HL-60/S4 treated with retinoic acid at 250 ng/mL for 4 days and 3 days (cell line): ENCODE results near the gene LRRC75A.
"Not testable (repeated sequence)": the region's sequence is repeated elsewhere in the genome, so short reads cannot be mapped to it uniquely, and the experiment has no call there.

Source experiments
- in situ Hi-C: fragments of 300-500 bp; cut with MboI; formaldehyde crosslinking; loops from 2 replicates; pipeline ENCODE4 v1.7.0; 2022; ENCODE audit warnings: low sequenced_read_pairs

LRRC75A gene, protein sequence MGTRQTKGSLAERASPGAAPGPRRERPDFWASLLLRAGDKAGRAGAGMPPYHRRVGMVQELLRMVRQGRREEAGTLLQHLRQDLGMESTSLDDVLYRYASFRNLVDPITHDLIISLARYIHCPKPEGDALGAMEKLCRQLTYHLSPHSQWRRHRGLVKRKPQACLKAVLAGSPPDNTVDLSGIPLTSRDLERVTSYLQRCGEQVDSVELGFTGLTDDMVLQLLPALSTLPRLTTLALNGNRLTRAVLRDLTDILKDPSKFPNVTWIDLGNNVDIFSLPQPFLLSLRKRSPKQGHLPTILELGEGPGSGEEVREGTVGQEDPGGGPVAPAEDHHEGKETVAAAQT

DNA sequence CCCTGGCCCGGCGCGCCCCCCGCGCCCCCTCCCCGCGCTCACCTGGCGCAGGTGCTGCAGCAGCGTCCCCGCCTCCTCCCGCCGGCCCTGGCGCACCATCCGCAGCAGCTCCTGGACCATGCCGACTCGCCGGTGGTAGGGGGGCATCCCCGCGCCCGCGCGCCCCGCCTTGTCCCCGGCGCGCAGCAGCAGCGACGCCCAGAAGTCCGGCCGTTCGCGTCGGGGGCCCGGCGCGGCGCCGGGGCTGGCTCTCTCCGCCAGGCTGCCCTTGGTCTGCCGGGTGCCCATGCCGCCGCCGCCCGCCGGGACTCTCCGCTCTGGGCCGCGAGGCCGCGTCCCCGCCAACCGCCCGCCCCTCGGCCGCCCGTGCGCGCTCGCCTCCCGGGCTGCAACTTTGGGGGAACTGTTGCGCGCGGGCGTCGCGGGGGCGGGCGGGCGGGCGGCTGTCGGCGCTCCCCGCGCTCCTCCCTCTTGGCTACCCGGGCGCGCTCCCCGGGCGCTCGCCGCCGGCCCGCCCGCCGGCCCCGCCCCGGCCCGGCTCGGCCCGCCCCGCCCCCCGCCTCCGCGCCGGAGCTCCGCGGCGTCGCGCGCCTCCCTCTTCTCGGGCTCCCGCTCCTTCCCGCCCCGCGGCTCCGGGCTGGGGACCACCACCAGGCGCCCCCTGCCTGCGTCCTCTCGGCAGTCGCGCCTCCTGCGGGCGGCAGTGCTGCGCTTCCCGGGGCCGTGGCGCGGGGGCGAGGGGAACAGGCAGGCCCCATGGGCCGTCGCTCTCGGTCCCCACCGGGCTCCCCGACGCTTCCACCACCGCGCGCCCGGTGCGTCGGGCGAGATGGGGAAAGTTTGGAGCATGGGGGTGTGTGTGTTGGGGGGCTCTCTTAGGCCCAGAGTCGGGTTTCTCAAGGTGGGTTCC, at the start of gene LRRC75A:
Gene LRRC75A (minus strand): TSS at position 491 of the 910 bp plus-strand sequence. CDS start 203 bp downstream, at position 288.
- in situ Hi-C loops, result no loop called here

GRCh38 chr17:16537130-16537458, 45.1 kb upstream of the LRRC75A start:
- in situ Hi-C loops, result no loop called here

DNA sequence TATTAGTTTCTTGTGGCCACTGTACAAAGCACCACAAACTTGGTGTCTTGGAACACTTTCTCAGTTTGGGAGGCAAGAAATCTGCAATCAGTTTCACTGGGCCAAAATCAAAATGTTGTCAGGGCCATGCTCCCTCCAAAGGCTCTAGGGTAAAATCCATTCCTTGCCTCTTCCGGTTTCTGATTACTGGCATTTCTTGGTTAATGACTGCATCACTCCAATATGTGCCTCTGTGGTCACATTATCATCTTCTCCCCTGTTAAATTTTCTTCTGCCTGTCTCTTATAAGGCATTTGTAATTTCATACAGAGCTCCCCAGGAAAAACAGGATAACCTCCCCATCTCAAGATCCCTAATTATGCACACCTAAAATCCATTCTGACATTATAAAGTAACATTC, 42.2 kb upstream of the LRRC75A start:
- in situ Hi-C loops, result no loop called here

- in situ Hi-C loops, result no loop called here
Observed at GRCh38 chr17:16529906-16530305, 37.9 kb upstream of the LRRC75A start.

DNA sequence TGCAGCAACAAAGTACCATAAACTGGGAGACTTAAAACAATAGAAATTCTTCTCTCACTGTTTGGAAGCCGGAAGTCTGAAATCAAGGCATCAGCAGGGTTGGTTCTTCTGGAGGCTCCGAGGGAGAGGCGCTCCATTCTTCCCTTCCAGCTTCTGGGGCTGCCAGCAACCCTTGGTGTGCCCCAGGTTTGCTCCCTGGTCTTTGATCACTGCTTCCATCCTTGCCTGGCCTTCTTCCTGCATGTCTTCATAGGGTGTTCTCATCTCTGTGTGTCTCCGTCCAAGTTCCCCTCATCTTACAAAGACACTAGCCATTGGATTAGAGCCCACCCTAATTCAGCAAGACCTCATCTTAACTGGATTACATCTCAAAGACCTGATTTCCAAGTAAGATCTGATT, 35.3 kb upstream of the LRRC75A start:
- in situ Hi-C loops, result no loop called here

- in situ Hi-C loops, result not testable (repeated sequence)
Observed at GRCh38 chr17:16525556-16525955, 33.6 kb upstream of the LRRC75A start.

GRCh38 chr17:16521070-16521727, 29.2 kb upstream of the LRRC75A start:
- in situ Hi-C loops, result no loop called here

DNA sequence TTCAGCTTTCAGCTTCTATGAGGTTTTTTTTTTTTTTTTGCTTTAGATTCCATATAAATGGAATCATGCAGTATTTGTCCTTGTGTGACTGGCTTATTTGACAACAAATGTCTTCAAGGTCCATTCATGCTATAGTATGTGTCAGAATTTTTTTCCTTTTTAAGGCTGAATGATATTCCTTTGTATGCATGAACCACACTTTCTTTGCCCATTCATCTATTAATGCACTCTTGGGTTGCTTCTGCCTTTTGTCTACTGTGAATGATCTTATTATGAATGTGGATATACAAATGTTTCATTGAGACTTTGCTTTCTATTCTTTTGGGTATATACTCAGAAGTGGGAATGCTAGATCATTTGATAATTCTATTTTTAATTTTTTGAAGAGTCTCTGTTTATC, 27.0 kb upstream of the LRRC75A start:
- in situ Hi-C loops, result loop anchor here (10.0 kb wide), 1 partner anchor 54 kb away; no protein-coding TSS in a partner anchor

DNA sequence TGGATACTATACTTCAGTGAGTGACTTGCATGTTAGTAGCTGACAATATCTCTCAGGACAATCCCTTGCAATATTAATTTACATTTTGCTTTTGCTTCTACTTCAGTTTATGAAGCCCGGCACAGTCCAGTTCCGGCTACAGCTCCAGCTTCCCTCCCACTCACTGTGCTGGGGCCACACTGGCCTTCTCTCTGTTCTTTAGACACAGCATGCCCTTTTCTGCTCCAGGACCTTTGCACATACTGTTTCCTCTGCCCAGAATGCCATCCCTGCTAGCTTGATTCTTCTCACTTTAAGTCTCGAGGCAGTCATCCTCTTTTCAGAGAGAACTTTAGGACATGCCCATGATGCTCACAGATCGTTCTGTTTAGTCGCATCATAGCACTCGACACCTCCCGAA, 25.5 kb upstream of the LRRC75A start:
- in situ Hi-C loops, result loop anchor here (10.0 kb wide), 1 partner anchor 53 kb away; no protein-coding TSS in a partner anchor

- in situ Hi-C loops, result loop anchor here (10.0 kb wide), 1 partner anchor 52 kb away; no protein-coding TSS in a partner anchor
Observed at GRCh38 chr17:16516594-16517051, 24.6 kb upstream of the LRRC75A start.

DNA sequence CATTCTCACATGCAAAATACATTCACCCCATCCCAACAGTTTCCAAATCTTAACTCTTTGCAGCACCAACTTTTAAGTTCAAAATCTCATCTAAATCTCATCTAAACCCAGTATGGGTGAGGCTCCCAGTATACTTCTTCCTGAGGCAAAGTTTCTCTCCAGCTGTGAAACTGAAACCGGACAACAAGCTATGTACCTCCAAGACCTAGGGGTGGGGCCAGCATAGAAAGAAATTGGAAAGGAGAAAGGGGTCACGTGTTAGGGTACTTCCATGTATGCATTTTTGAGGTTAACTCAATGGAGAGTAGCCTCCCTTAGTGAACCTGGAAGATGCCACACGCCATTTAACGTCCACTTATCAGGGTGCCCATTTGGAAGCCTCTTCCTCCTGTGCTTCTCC, 23.9 kb upstream of the LRRC75A start:
- in situ Hi-C loops, result loop anchor here (10.0 kb wide), 1 partner anchor 51 kb away; no protein-coding TSS in a partner anchor

- in situ Hi-C loops, result loop anchor here (10.0 kb wide), 1 partner anchor 49 kb away; no protein-coding TSS in a partner anchor
Observed at GRCh38 chr17:16513873-16514272, 21.9 kb upstream of the LRRC75A start.

DNA sequence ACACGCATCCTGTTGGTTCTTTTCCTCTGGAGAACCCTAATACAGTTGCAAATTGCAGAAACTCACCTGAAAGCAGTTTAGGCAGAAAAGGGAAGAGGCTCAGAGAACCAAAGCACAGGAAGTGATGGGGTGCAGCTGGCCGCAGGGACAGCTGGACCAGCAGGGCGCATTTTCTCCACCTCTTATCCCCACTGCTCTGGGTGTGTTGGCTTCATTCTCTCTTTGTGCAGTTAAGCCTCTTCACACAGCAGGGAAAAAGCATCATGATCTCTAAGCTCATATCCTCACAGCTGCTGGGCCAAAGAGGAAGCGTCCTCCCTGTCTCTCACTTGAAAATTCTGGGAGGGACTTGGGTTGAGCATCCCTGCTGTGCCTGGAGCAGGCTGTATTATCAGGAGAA, 20.0 kb upstream of the LRRC75A start:
- in situ Hi-C loops, result loop anchor here (10.0 kb wide), 1 partner anchor 47 kb away; no protein-coding TSS in a partner anchor

- in situ Hi-C loops, result loop anchor here (10.0 kb wide), 1 partner anchor 47 kb away; no protein-coding TSS in a partner anchor
Observed at GRCh38 chr17:16511593-16511992, 19.6 kb upstream of the LRRC75A start.

DNA sequence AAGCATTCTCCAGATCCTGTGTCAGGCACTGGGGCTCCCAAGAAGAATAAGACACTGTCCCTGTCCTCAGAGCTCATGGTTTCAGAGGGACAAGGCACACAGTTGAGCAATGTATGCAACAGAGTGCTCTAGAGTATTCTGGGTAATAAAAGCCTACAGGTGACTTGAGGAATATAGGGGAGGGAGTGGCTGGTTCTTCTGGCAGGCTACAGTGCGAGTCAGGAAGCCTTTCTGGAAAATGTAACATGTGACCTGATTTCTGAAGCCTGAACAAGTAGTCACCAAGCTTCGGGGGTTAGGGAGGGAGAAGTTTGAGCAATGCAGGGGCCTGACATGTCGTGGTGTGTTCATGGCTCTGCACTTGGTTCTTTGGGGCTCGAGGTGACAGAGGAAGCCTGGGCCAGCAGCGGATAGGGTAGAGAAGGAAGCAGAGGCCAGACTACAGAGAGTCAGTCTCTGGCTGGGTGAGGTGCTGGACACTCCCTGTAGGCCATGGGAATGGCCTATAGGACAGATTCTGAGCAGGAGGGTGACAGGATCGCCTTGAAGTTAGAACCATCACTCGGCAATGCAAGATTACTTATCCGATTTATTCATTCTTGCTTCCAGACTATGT, 16.0 kb upstream of the LRRC75A start:
- in situ Hi-C loops, result no loop called here

GRCh38 chr17:16506188-16506587, 14.2 kb upstream of the LRRC75A start:
- in situ Hi-C loops, result no loop called here

DNA sequence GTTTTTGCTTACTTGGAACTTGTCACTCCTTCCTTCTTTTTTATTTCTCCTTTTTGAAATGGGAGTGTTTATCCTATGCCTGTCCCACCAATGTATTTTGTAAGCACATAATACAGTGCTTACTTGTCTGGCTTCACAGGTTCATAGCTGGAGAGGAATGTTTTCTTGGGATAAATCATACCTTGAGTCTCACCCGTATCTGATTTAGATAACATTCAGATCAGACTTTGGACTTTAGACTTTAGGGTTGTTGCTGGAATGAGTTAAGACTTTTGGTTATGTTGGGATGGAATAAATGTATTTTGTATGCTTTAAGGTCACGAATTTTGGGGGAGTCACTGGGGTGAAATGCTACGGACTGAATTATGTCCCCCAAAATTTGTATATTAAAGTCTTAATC, 13.0 kb upstream of the LRRC75A start:
- in situ Hi-C loops, result no loop called here

DNA sequence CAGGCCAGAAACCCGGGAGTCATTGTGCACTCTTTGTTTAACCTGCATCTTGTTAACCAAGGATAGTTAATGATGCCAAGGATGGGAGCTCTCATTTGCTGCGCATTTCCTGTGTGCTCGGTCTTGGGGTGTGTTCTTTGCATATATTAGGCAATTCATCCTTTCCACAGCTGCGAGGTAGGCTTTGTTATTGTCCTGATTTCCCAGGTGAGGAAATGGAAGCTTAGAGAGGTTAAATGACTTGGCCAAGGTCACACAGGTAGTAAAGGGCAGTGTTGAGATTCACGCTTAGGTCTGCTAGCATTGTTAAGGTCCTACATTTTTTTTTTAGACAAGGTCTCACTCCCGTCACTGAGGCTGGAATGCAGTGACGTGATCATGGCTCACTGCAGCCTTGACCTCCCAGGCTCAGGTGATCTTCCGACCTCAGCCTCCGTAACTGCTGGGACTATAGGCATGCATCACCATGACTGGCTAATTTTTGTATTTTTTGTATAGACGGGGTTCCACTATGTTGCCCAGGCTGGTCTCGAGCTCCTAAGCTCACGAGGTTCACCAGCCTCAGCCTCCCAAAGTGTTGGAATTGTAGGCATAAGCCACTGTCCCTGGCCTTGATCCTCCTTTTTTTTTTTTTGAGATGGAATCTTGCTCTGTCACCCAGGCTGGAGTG, 5.0 kb upstream of the LRRC75A start:
- in situ Hi-C loops, result no loop called here

DNA sequence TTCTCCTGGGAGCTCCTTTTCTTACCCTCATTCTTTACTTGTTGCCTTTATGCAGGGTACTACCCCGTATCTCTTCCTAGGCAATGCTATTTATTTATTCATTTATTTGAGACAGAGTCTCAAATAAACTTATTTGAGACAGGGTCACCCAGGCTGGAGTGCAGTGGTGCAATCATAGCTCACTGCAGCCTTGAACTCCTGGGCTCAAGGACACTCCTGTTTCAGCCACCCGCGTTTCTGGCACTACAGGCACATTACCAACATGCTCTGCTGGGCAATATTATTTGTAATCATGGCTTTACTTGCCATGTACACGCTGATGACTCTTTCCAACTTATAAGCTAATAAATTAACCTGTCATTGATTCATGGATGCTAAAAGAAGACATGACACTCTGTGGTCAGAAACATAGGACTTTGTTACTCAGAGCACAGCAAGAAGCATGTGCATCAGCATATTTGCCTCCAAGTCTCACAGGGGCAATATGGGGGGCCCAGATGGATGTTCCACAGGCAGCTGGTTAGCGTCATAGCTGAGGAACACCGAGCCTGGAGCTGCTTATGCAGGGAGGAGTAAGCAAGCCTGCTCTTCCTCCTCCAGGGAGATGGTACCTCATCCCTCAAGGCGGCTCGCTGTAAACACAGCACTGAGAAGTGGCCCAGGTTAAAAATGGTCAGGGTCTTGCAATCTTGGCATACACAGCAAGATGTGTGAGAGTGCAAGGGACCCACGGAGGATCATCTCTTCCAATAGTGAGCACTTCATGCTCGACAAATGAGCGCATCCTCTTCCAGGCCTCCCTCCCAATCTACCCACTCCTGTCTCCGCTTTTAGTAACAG, 4.2 kb upstream of the LRRC75A start:
- in situ Hi-C loops, result no loop called here
